GM18868 (cell line): ENCODE data around the gene ZBTB46.

Source experiments
- ATAC-seq: cut with Tn5 transposase; IDR thresholded peaks from one replicate; pipeline ENCODE4 v1.9.1; 2021; ENCODE audit warnings: mild to moderate bottlenecking, moderate library complexity; ENCODE audit not compliant: unreplicated experiment

The ZBTB46 gene

DNA sequence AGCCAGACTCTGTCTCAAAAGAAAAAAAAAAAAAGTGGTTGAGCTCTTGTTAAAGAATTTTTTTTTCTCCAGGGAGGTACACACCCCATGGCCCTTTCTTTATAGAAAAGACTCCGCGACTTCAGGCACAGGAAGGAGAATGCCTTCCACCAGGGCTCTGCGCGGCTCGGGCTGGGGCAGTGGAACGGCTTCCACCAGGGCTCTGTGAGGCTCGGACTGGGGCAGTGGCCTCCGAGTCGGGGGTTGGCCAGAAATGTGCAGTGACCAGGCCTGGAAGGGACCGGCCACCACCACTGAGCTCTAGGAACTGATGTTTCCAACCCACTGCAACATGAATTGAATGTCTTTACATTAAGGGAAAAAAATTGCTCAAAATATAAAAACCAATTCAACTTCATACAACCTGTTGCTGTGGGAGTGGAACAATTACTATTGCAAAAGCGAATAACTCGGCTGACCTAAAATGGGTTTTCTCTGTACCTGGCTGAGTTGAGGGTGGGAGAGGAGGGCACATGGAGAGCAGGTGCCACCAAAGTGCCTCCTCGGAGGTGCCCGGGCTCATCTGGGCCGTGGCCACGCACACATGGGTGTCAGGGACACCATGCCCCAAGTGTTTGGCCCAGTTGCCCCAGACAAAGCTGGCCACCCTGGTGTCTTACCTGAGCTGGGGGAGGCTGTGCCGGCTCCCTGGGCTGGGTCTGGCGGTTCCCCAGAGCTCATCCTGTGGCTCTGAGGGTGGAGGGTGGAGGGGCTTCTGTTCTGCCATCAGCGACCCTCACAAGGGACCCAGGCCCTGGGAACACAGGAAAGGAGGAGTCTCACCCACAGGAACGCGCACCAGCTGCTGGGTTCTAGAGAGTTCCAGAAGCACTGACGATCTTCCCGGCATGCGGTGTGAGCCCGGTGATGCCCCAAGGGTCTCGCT is 62.2 kb downstream of the ZBTB46 start:
- ATAC-seq: no peak

- ATAC-seq: no peak
These were observed 63.2 kb downstream of the ZBTB46 start for GRCh38 chr20:63767886-63768285.

DNA sequence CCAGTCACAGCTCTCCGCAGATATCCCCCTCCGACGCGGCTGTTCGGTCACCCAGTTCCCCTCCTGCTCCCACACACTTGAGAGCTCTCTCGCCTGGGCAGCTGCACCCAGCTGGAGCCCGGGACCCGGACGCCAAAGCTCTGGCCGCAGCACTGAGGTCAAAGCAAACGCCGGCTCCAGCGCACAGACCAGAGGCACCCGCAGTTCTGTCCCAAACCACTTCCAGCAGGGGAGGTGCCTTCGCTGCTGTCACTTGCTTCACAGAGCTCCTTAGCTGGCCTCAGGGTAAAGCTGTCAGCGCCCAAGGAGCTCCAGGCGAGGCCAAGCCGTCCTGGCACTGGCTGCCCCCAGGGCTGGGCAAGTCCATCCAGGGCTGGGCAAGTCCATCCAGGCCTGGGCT is 63.6 kb downstream of the ZBTB46 start:
- no peak for ATAC-seq

DNA sequence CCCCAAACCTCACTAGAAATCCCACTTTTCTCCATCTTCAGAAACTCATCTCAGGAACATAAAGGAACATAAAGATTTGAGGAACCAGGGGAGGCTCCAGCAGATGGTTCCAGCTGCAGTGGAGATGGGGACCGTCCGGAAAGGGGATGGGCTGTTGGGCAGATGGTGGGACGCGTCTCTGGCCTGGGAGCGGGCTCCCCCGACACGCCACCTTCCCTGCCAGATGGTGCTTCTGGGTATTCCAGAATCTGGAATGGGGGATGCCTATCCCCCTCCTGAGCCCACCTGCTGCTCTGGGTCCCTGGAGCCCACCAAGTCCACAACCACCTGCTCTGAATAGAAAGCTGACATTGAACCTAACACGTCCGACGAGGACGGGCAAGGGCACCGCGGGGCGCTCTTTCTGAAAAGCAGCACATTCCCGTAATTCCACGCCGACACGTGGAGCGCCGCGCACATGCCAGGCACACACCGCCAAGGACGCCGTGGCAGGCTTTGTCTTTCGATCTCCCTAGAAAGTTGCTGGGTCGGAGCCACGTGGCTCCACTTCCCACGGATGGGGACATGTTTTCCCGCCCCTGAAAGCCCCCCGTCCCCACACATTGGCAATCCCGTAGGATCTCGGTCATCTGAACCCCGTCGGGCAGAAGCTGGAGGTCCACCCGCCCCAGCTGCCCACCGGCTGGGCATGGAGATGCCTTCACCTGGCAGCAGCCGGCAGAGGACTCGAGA is 64.2 kb downstream of the ZBTB46 start:
- ATAC-seq: no peak

- no peak for ATAC-seq
These were observed 65.2 kb downstream of the ZBTB46 start for GRCh38 chr20:63765902-63766301.

GRCh38 chr20:63765082-63765873 is 65.8 kb downstream of the ZBTB46 start:
- no peak for ATAC-seq

DNA sequence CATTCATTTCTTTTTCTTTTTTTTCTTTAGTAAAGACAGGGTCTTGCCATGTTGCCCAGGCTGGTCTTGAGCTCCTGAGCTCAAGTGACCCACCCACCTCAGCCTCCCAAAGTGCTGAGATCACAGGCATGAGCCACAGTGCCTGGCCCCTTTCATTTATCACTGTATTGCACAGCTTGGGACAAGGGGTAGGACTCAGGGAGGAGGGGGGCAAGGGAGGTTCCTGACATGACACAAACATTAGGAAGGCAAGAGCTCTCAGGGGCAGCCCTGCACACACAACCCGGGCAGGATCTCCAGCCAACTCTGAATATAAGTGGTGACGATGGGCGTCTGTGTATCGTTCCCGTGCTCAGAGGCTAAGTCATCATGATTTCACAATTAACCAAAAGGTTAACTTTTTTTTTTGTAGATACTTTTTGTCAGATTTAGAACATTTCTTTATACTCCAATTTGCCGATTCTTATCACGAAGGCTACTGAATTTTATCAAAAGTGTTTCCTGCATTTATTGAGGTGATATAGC is 71.6 kb downstream of the ZBTB46 start:
- no peak for ATAC-seq

DNA sequence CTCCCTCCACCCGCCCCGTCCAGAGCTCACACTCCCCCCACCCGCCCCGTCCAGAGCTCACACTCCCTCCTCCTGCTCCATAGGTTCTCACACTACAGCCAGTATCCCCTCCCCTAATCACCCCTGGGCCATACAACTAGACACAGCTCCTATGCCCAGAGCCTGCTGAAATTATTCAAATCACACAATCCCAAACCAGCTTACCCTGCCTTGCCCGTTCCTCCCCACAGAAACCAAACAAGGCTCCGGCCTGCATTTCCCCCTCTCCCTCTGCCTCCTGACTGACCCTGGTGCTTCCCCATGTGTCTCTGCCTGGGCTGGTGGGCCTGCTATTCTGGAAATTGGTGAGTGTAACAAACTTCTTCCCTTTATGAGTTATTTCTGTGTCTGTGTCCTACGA is 72.9 kb downstream of the ZBTB46 start:
- ATAC-seq: no peak

GRCh38 chr20:63756648-63756991 is 74.4 kb downstream of the ZBTB46 start:
- ATAC-seq: no peak

- ATAC-seq: no peak
These were observed 75.0 kb downstream of the ZBTB46 start for GRCh38 chr20:63755933-63756647.

DNA sequence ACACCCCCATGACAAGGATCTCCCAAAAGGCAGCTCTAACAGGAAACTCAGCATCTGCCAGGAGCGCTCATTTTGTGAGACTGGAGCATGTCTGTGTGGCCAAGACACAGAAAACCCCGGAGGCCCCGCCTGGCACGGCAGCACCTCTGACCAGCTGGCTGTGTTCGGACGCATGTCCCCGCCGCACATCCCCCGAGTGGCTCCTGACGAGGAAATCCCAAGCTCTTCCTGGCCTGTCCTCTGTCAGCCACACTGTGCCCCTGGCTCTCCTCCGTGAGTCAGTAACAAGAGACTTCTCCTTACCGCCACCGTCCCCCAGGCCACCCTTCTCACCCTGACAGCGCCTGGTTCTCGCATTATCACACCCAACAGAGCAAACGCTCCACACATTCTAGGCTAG is 77.1 kb downstream of the ZBTB46 start:
- no peak for ATAC-seq

DNA sequence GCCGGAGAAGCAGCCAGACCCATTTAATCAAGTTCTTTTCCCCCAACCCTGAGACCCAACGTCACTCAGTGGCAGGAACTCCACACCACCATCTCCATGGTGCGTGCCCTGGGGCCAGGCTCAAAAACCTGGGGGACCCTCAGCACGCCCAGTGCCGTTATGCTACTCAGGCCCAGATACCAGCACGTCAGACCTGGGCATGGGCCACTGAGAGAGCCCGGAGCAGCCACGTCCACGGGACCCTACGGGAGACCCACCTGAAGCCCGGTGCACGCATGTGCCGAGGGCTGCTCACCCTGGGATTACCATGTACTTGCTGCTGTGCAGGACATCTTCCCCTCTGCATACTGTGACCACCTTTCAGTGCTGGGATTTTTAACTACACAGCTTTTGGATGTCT is 77.7 kb downstream of the ZBTB46 start:
- no peak for ATAC-seq

GRCh38 chr20:63752411-63753101 is 78.5 kb downstream of the ZBTB46 start:
- ATAC-seq: no peak

GRCh38 chr20:63751471-63752271 is 79.4 kb downstream of the ZBTB46 start:
- ATAC-seq: no peak

DNA sequence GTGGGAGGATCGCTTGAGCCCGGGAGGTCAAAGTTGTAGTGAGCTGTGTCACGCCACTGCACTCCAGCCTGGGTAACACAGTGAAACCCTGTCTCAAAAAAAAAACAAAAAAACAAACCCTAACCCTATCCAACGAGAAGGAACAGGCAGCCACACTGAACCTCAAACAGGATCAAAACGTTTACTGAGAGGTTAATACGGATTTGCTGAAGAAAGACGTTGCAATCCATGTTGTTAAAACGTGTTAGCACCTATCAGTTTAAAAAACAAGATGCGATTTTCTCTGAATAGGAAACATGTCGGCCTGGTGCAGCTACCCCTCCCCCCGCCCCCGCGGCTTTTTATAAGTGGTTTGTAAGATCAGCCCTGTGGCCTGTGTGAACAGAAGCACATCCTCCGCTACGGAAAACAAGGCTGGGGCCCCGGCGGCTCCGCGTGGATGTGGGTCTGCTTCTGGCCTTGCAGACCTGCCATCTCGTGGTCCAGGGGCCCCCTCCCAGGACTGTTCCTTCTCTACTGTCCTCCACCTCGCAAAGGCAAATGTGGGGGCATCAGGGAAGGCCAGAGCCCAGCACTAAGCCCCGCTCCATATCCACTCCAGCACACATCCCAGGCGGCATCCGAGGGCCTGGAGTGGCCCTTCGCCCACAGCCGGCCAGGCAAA is 80.1 kb downstream of the ZBTB46 start:
- ATAC-seq: no peak

- no peak for ATAC-seq
These were observed 81.2 kb downstream of the ZBTB46 start for GRCh38 chr20:63749597-63750508.

GRCh38 chr20:63748934-63749270 is 82.2 kb downstream of the ZBTB46 start:
- no peak for ATAC-seq
